ENCODE results near the gene BARHL2.

GRCh38 chr1:90717665-90718410 lies 736 bp upstream of the BARHL2 start:
- TF ChIP-seq RAD21 (IDR thresholded peaks at IDR 0.05; ENCODE audit: low read depth) = no peak
- TF ChIP-seq, protein P1, sequence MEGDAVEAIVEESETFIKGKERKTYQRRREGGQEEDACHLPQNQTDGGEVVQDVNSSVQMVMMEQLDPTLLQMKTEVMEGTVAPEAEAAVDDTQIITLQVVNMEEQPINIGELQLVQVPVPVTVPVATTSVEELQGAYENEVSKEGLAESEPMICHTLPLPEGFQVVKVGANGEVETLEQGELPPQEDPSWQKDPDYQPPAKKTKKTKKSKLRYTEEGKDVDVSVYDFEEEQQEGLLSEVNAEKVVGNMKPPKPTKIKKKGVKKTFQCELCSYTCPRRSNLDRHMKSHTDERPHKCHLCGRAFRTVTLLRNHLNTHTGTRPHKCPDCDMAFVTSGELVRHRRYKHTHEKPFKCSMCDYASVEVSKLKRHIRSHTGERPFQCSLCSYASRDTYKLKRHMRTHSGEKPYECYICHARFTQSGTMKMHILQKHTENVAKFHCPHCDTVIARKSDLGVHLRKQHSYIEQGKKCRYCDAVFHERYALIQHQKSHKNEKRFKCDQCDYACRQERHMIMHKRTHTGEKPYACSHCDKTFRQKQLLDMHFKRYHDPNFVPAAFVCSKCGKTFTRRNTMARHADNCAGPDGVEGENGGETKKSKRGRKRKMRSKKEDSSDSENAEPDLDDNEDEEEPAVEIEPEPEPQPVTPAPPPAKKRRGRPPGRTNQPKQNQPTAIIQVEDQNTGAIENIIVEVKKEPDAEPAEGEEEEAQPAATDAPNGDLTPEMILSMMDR (IDR thresholded peaks at IDR 0.05 in 2 of 3, conservative IDR thresholded peaks at IDR 0.05 in 1 of 3; ENCODE audit: borderline replicate concordance in 1 of 3, insufficient read depth in 1 of 3, low read depth in 2 of 3, low read length in 2 of 3) = no peak
- no peak for TF ChIP-seq SRF (IDR thresholded peaks at IDR 0.05; ENCODE audit: low read depth)
- TF ChIP-seq EGR1 (IDR thresholded peaks at IDR 0.05; ENCODE audit: low read depth) = no peak
- TF ChIP-seq POLR2A (IDR thresholded peaks at IDR 0.05; ENCODE audit: borderline replicate concordance, extremely low read depth, insufficient read depth, insufficient read length) = no peak
- TF ChIP-seq, protein P2, sequence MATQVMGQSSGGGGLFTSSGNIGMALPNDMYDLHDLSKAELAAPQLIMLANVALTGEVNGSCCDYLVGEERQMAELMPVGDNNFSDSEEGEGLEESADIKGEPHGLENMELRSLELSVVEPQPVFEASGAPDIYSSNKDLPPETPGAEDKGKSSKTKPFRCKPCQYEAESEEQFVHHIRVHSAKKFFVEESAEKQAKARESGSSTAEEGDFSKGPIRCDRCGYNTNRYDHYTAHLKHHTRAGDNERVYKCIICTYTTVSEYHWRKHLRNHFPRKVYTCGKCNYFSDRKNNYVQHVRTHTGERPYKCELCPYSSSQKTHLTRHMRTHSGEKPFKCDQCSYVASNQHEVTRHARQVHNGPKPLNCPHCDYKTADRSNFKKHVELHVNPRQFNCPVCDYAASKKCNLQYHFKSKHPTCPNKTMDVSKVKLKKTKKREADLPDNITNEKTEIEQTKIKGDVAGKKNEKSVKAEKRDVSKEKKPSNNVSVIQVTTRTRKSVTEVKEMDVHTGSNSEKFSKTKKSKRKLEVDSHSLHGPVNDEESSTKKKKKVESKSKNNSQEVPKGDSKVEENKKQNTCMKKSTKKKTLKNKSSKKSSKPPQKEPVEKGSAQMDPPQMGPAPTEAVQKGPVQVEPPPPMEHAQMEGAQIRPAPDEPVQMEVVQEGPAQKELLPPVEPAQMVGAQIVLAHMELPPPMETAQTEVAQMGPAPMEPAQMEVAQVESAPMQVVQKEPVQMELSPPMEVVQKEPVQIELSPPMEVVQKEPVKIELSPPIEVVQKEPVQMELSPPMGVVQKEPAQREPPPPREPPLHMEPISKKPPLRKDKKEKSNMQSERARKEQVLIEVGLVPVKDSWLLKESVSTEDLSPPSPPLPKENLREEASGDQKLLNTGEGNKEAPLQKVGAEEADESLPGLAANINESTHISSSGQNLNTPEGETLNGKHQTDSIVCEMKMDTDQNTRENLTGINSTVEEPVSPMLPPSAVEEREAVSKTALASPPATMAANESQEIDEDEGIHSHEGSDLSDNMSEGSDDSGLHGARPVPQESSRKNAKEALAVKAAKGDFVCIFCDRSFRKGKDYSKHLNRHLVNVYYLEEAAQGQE (IDR thresholded peaks at IDR 0.05; ENCODE audit: low read depth) = no peak
- TF ChIP-seq ATF3 (IDR thresholded peaks at IDR 0.05) = no peak
